IPS DF 4.7 (cell line): Measurements from ENCODE around the gene VEGFB.

Source experiments
- DNase-seq: peaks from one replicate; pipeline ENCODE4 v3.0.0-alpha.2; 2013; ENCODE audit warnings: low spot score; ENCODE audit errors: extremely low read depth

VEGFB gene

GRCh38 chr11:64281957-64282770 lies 47.8 kb downstream of the VEGFB start:
- DNase-seq: no peak

- no peak for DNase-seq
These were observed 48.7 kb downstream of the VEGFB start for GRCh38 chr11:64283092-64283491.

- no peak for DNase-seq
These were observed 49.9 kb downstream of the VEGFB start, which contains the start of gene BAD for GRCh38 chr11:64284048-64284961. BAD (minus strand) TSS chr11:64284665; CDS start chr11:64284368, 297 bp downstream.

GRCh38 chr11:64284962-64285884 lies 50.8 kb downstream of the VEGFB start, which contains the start of gene GPR137:
GPR137 (plus strand) TSS chr11:64285848; CDS start chr11:64286525, 677 bp downstream.
- no peak for DNase-seq

- no peak for DNase-seq
These were observed 51.8 kb downstream of the VEGFB start for GRCh38 chr11:64285885-64286800.

- DNase-seq: no peak
These were observed 52.4 kb downstream of the VEGFB start for GRCh38 chr11:64286801-64287159.

GRCh38 chr11:64287676-64288352 lies 53.4 kb downstream of the VEGFB start:
- no peak for DNase-seq

- DNase-seq: no peak
These were observed 54.0 kb downstream of the VEGFB start for GRCh38 chr11:64288353-64288750.
